Amniotic stem cell (primary cell): ENCODE results near the gene ADAMTS20.
A peak's percentile ranks its signal among the peaks of the same experiment; 100 is the strongest.
"Not testable (repeated sequence)": the region's sequence is repeated elsewhere in the genome, so short reads cannot be mapped to it uniquely, and the experiment has no call there.

Experiments
- DNase-seq: peaks from one replicate; lab custom pipeline; 2025; lab: John Stamatoyannopoulos, UW

The ADAMTS20 gene

DNA sequence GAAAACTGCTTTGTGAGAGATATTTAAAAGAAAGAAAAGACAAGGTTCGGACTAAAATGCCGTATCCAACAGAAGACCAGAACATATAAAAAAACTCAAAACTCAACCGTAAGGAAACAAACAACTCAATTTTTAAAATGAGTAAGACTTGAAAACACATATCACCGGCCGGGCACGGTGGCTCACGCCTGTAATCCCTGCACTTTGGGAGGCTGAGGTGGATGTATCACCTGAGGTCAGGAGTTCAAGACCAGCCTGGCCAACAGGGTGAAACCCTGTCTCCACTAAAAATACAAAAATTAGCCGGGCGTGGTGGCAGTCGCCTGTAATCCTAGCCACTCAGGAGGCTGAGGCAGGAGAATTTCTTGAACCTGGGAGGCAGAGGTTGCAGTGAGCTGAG lies 192.0 kb downstream of the ADAMTS20 start:
- DNase-seq = not testable (repeated sequence)

DNA sequence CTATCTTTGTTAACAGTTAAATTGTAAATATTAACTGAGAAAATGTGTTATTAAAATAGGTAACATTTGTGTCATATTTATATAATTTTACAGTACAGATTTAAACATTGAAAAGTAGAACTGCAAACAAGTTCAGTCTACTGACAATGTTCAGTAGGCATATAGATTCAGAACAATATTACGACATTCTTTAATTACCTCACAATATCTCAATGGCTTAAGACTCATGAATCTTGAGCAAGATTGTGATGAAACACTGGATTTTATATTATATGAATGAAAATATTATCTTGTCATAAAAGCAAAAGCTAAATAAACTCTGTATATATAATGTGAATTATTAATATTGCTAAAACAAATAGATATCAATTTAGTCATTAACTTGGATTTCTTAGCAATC lies 194.9 kb downstream of the ADAMTS20 start:
- DNase-seq = no peak

DNA sequence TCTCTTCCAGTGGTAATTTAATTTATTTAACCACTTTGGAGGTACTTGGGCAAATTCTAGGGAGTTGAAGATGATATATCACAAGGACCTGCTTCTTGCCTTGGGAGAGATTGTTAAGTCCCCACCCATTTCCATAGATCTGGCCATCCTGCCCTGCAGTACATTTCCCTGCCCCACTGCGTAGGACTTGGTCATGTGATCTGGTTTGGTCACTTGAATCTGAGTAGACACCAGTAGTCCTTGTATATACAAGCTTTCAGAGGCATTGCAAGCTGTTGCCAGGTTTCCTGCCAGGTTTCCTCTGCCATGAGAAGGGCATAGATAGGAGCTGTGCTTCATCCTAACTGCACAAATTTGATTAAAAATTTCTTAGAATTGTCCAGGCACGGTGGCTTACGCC lies 200.0 kb downstream of the ADAMTS20 start:
- DNase-seq = no peak

DNA sequence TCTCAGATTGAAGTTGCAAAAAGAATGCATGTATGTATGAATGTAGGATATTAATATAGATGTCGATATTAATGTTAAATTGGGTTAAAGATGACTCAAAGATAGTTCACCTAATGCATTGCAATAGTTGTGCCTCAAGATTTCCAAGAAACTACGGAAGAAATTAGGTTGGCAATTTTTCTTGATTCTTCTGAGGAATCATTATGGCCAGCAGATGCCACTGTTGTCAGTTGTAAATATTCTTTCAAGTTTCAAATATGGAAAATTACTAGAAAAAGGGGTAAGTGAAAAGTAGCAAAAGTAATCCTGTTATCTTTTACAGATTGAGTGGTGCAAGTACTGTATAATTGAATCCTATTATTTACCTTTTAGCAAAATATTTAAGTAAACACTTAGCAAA lies 202.1 kb downstream of the ADAMTS20 start:
- DNase-seq = peak; percentile 17

DNA sequence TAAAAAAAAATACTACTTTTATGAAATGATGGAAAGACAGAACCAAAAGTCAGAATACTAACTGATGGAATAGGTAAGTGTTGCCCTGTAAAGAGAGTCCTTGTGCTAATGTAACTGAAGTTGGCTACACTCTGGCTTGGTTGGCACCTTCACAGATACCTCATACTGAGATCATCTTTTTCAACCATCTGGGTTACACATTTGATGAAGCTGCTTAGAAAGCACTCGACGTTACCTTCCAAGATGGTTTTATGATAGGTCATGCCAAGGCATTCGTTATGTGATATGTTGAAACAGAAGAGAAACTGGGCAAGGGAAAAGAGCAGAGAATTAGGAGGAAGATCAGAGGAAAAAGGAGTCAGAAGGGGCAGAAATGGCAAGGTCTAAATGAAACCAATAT lies 203.8 kb downstream of the ADAMTS20 start:
- DNase-seq = no peak

DNA sequence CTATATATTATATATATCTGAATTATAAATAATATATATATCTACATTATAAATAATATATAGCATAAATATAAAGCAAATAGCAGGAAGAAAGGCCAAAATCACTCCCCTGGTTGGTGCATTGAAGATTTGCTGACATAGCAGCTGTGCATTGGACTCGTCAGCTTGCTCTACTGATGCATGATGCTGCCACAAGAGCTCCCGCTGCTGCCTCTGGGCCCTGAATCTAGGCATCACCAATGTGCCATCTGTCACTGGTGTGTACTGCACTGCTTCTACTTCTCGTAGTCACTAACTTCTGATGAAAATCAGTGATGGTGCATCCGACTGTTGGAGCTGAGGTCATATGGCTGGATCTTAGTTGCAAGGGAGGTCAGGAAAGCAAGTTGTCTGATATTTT lies 205.0 kb downstream of the ADAMTS20 start:
- no peak for DNase-seq

DNA sequence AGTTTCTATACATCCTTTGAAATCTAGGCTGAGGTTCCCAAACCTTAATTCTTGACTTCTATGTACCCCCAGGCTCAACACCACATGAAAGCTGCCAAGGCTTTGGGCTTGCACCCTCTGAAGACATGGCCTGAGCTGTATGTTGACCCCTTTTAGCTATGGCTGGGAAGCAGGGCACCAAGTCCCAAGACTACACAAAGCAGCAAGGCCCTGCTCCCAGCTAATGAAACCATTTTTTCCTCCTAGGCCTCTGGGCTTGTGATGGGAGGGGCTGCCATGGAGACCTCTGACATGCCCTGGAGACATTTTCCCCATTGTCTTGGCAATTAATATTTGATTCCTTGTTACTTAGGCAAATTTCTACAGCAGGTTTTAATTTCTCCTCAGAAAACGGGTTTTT lies 207.0 kb downstream of the ADAMTS20 start:
- no peak for DNase-seq

DNA sequence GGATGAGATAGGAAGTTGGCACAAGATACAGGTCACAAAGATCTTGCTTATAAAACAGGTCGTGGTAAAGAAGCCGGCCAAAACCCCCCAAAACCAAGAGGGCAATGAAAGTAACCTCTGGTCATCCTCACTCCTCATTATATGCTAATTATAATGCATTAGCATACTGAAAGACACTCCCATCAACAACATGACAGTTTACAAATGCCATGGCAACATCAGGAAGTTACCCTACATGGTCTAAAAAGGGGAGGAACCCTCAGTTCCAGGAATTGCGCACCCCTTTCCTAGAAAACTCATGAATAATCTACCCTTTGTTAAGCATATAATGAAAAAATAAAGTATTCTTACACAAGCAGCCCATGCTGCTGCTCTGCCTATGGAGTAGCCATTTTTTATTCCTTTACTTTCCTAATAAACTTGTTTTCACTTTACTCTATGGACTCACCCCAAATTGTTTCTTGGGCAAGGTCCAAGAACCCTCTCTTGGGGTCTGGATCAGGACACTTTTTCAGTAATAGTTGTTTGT lies 210.2 kb downstream of the ADAMTS20 start:
- DNase-seq = not testable (repeated sequence)

DNA sequence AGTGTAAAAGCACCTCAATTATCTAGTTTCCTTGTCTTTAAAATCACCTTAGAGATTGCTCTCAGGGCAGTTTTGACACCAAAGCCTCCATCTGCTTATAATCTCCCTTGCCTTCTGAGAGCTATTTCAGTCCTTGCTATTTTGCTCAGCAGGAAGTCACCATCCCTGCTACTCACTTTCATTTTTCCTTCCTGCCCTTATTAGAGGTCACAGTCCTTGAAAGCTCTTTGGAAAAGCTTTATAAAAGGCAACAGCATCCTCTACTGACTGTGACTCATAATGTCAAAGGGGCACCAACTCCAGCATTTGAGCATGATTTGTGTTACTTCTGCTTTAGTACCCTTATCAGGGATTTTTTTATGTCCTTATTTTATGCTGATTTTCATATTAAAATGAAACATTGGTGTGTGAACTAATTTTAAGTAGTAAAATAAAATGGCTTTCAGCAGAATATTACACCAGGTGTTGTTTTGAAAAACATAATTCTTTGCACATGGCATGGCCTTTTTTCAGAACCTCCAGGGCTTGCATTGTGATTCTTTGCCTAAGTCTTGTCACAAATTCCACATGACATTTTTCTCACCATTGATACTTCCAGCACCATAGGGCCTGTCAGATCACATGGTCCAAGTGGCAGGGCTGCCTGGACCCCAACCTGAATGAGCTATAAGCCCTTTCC lies 213.0 kb downstream of the ADAMTS20 start:
- DNase-seq = peak; percentile 41

DNA sequence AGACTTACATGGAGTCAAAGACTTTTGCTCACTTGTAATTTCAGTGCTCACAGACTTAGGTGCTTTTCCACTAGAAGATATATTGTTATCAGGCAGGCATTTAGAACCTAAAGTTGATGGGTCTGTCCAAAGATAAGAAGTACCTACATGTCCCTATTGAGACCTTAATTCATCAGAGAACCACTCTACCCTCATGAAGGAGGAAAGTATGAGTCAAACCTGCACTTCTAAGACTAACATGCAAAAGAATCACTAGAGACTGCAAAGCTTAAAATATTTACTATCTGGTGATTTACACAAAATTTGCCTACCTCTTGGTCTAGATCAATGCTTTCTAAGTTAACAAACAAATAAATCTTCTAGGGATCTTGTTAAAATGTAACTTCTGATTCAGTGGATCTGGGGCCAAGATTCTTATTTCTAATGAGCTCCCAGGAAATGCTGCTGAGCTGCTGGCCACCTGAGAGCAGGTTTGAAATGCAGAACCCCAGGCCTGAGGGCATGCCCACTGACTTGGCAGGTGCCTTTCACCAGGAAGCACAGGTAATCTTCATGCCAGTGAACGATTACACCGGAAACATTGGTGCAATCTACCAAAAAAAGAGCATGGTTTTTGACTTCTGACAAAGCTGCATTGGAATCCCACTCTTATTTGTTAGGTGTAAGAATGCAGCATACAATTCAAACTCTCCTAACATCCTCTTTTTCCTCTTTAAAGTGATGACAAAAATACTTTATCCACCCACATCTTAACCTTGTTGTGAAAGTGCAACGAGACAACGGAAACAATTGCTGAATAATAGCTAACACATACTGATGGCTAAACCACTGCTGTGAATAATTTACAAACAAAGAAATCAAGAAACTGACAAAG lies 214.2 kb downstream of the ADAMTS20 start:
- no peak for DNase-seq

DNA sequence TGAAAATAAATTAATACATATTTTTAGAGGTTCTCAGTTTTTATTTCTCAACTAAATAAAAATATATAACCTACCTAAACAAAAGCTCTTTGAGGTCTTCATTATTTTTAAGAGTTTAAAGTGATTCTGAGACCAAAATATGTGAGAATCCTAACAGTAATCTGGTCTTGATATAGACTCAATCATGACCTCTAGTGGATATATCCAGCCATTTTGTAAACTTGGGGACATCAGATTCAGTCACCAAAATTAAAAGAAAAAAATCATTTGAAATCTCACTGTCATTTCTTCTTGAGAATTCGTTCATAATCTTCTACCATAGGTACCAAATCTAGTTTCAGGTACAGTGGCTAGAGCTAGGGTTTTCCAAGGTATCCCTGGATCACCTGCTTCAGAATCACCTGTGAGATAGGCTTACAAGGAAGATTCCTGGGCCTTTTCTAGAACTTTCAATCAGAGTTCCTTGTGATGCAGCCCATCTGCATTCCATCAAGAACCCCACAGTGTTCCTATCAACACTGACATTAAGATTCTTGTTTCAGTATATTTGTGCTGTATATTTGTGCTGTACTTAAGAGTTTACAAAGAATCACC lies 214.9 kb downstream of the ADAMTS20 start:
- peak; percentile 19 for DNase-seq

DNA sequence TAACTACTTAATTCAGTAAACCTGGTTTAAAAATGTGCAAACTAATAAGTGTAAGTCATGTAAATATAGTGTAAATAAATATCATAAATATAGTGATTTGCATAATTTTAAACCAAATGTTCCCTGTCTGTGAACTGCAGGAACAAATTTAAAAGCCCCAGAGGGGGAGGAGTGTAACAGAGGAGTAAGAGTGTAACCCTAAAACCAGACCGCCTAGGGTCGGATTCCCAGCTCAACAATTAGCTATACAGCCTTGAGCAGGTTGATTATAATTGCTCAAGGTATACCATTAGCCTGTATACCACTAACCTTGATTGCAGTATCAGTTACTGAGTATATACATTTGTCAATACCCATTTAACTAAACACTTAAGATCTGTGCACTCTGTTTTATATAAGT lies 218.4 kb downstream of the ADAMTS20 start:
- no peak for DNase-seq

DNA sequence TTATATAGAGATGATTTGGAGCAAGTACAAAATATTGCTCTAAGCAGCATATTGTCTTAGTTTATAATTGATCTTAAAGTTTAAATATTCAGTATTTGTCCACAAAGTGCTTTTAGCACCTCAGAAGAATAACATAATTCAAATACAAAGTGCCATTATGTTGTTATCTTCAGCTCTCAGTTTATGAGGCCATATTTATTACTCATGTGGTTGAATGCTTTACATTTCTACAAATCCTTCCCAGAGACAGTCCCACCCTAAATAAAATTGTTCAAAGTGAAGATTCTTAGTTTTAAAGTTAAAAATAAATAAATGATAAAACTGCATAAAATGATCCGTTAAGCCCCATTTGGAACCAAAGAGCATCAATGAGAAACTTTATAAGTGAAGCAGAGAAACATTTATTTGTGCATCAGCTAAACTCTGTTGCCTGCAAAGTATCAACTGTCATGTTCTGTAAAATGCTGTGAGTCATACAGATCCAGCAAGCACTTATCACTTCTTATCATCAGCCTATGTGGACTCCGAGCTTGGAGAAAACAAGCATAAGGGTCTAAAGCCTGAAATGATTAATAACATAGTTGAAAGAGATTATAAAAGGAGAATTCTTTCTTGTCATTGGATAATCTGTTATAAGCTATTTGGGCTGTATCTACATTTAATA lies 218.9 kb downstream of the ADAMTS20 start:
- peak; percentile 25 for DNase-seq

DNA sequence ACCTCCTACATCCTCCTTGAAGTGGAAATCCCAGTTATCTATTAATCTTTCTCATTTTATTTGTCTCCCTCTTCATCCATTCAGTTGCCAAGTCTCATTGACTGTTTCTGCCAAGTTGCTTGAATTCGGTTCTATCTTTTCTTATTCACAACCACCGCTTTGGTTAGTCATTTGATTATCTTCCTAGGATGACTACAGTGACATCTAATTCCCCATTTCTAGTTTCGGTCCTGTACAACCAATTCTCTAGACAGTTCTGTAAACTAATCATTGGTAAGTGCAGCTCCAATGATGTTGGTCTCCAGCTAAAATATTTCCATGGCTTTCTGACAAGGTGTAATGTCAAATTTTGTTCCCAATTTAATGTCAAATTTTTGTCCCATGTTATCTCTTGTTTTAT lies 220.1 kb downstream of the ADAMTS20 start:
- no peak for DNase-seq

DNA sequence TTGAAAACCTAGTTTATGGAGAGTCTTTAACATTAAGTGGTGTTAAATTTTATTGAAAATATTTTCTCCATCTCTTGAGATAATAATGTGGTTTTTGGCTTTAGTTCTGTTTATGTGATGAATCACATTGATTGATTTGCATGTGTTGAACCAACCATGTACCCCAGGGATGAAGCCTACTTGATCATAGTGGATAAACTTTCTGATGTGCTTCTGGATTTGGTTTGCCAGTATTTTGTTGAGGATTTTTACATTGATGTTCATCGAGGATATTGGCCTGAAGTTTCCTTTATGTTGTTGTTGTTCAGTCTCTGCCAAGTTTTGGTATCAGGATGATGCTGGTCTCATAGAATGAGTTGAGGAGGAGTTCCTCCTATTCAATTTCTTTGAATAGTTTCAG lies 222.6 kb downstream of the ADAMTS20 start:
- DNase-seq = no peak

DNA sequence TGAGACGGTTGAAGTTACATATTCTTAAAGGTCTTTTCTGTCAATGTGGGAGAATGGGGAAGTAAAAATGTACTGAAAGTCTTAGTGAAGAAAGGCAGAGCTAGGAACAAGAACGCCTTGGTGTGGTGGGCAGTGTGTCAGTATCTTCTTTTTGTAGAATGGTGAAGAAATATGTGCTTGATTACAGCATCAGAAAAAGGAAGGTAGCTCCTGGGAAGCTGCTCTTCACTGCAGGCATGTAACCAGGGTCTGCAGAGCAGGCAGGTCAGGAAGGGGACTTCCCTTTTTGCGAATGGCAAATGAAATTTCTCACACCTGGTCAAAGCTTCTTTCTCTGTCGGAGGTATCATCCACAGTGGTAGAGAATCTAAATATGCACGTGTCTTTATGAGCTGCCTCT lies 226.2 kb downstream of the ADAMTS20 start:
- DNase-seq = no peak

DNA sequence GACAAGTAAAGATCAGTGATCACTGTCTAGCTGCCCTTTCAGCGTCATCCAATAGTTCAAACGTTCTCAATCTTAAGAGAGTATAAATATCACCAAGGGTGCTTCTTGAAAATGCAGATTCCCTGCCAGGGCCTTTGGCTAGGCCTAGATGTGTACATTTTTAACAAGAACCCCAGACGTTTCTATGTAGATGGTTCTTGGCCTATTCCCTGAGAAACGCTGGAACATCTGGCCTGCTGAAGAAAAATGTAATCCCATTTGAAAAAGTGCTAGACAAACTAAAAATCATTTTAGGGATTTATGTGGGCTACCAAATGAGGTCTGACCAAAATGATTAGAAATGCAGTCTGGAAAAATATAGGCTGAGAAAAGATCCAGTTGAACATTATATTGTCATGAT lies 231.7 kb downstream of the ADAMTS20 start:
- DNase-seq = no peak

DNA sequence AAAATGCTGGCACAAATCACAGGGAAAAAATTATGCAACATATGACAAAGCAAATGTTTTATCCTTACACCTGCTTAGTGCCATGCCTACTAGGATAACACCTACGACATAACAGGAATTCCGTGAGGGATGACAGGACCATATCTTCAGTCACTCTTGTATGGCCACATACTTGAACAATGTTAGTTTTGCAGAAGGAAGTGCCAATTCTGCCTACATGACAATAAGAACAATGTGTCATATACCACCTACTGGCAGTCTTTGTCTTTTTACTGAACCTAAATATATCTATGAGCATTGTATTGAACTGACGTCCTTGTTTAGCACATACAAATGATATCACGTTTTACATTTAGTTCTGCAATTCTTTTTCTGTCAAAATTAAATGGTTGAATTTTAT lies 234.0 kb downstream of the ADAMTS20 start:
- no peak for DNase-seq

DNA sequence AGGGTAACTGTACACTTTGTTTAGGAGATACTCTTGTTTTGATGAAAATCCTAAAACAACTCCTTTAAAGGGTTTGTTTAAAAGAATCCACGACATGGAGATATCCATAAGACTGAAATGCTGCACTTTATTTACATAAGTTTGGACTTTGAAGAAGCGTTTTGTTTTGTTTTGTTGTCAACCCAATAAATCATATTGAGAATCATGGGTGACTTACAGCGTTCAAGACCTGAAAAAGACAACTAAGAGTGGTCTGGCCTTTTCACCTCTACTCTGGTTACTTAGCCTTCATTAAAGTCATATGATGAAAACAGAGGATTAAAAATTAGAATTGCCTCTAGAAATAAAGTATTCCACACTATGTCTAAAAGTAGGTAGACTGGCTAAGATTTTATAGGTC lies 234.8 kb downstream of the ADAMTS20 start:
- DNase-seq = no peak

DNA sequence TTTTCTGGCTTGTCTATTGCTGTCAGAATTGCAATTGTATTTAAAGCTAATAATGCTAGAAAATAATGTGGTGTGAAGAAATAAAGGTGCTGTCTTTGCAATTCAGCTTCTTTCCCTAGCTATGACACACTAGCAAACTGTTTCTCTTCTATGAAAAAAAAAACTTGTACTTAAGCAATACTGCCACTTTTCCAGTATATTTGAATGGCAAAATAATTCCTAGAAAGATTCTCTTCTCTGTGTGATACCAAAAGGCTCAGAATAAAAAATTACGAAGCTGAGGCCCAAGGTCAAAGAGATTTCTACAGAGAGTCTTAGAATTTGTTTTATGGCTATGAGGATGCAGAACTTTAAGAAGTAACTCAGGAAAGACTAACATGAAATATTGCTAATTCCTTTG lies 235.5 kb downstream of the ADAMTS20 start:
- no peak for DNase-seq

DNA sequence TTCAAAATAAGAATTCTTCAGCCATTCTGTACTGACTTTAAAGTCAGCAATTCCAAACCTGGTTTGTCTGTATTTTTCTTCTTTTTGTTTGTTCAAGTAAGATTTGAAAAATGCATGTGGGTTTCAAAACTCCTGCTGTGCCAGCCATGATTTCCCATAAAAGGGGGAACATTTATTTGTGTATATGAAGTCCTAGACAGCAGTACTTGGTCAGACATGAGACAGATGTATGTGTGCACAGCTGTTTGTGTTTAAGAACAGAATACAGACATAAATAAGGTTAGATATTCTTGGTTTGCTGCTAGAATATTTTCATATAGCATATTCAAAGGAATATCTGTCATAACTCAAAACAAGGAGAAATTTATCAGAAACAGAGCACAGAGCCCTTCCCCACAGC lies 236.0 kb downstream of the ADAMTS20 start:
- DNase-seq = no peak

DNA sequence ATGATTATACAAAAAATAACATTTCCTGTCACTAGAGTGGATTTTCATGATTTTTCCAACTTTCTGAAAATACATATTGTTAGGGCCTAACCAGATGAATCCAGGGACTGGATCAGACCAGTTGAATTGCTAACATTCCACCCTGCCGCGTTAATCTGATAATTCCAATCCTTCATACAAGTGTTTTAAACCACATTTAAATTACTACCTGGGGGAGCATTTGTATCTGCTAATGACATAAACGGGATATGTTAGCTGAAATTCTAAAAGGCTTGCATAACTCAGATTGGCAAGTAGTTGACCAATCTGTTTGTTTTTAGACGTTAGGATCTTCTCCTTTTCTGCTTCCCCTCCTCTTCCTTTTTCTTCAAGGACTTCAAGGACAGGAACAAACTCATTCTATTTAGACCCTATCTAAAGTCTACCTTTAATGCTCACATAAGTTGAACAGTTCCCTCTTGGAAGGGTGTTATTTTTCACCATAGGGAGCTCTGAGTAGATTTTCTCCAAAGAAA lies 239.0 kb downstream of the ADAMTS20 start:
- DNase-seq = no peak
